ENCODE data around the gene ARF1.
"Not testable (repeated sequence)": the region's sequence is repeated elsewhere in the genome, so short reads cannot be mapped to it uniquely, and the experiment has no call there.

The ARF1 gene

GRCh38 chr1:228106800-228107054 is 24.2 kb downstream of the ARF1 start:
- Mint-ChIP-seq H3K27ac (no peak overlapping the region), H3K4me3 (no peak overlapping the region), H3K9me3 (no peaks in the 10 kb centered on the region), H3K27me3 (ENCODE audit: low read depth) (no peaks in the 10 kb centered on the region), H3K4me1 (ENCODE audit: low read depth) (peaks cover 17% of the 10 kb centered on the region), H3K36me3 (ENCODE audit: low read depth) (peaks cover 3% of the 10 kb centered on the region)

- Mint-ChIP-seq H3K27ac (no peak overlapping the region), H3K36me3 (ENCODE audit: low read depth) (peaks cover 3% of the 10 kb centered on the region), H3K27me3 (ENCODE audit: low read depth) (no peaks in the 10 kb centered on the region), H3K9me3 (no peaks in the 10 kb centered on the region), H3K4me1 (ENCODE audit: low read depth) (peaks cover 20% of the 10 kb centered on the region), H3K4me3 (peak overlapping the region; percentile 89)
Observed at GRCh38 chr1:228107636-228108035, 25.1 kb downstream of the ARF1 start.

DNA sequence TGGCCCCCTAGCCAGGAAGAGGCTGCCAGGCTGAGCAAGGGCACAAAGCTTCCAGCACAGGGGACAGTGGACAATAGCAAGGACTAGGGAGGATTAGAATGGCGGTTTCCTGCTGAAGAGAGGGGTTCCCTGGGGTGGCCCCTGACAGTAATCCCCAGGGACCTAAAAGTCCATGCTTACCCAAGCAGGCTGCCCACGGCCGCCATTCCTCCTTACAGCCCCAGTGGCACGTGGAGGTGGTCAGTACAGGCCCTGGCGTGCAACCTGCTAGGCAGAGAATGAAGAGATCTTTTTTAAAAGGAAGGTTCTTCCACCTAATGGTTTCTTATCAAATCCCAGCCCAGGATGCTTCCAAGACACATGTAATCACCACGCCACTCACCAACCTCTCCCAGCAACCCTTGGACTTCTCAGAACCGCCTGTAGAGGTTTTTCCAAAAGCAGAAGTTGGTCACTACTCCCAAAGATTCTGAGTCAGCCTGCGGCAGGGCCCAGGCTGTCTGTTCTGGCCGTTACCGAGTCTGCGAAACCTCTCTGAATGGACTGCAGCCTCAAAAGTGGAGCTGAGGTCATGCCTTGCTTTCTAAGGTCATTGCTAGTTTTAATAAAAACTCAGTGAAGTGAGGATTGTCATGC is 25.7 kb downstream of the ARF1 start:
- H3K4me1 Mint-ChIP-seq (ENCODE audit: low read depth), result peaks cover 20% of the 10 kb centered on the region
- peak overlapping the region; percentile 94 for H3K27ac Mint-ChIP-seq
- peak overlapping the region; percentile 89 for H3K4me3 Mint-ChIP-seq
- H3K27me3 Mint-ChIP-seq (ENCODE audit: low read depth), result no peaks in the 10 kb centered on the region
- H3K36me3 Mint-ChIP-seq (ENCODE audit: low read depth), result peaks cover 3% of the 10 kb centered on the region
- H3K9me3 Mint-ChIP-seq, result no peaks in the 10 kb centered on the region

DNA sequence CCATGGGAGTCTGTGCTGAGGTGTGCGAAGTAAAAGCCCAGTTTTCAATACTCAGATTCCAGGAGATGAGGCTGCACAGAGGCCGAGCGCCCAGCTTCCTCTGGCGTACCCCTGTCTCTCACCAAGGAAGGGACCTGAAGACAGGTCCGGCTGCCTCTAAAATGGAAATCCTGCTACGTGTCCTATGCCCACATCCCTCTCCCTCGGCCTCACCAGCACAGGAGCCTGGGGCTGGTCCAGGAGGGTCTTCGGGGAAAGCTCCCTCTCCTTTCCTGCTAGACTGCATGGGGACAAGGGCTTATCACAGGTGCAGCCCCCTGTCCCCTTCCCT is 26.2 kb downstream of the ARF1 start:
- H3K4me1 Mint-ChIP-seq (ENCODE audit: low read depth), result peaks cover 20% of the 10 kb centered on the region
- H3K9me3 Mint-ChIP-seq, result no peaks in the 10 kb centered on the region

DNA sequence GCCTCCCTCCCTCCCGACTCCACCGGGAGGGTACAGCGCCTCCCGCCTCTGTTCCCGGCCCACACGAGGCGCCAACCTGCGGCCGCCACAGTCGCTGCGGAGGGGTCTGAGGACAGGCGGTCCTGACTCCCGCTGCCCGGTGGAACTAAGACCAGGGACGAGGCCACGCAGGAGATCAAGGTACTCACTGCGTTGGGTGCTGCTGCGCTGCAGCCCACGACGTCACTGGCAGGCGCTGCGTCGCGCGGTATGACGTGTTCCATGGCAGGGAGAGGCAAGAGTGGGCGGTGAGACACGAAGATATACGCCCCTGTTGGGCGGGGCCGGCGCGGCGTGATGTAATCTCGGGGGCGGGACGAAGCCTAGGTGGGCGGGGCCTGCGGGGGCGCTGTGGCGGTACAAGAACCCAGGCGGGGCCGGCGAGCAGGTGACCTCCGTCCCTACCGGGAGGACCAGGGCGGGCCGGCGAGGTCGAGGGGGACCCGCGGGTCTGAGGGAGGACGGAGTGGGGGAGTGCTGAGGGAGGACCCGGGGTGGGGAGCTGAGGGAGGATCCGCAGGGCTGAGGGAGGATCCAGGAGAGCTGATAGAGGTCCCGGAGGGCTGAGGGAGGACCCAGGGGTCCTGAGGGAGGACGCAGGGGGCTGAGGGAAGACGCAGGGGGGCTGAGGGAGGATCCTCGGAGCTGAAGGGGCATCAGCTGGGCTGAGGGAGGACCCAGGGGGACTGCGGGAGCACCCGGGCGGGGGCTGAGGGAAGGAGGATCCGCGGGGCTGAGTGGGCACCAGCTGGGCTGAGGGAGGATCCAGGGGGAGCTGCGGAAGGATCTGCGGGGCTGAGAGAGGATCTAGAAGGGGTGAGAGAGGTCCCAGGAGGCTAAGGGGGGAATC is 26.8 kb downstream of the ARF1 start, which contains the start of gene MRPL55:
Gene MRPL55, minus strand, starts transcription at position 227 of the 889 bp plus-strand sequence. CDS start 1,039 bp downstream, outside the sequence.
- Mint-ChIP-seq H3K36me3 (ENCODE audit: low read depth) (peaks cover 2% of the 10 kb centered on the region), H3K27me3 (ENCODE audit: low read depth) (no peaks in the 10 kb centered on the region), H3K27ac (peak within 1 kb of the TSS; percentile 94), H3K9me3 (no peaks in the 10 kb centered on the region), H3K4me3 (peak within 1 kb of the TSS; percentile 89), H3K4me1 (ENCODE audit: low read depth) (peaks cover 16% of the 10 kb centered on the region)

More for the DNA sequence above, 26.2 kb downstream of the ARF1 start:
- H3K4me3 Mint-ChIP-seq, result peak overlapping the region; percentile 89
- peak overlapping the region; percentile 94 for H3K27ac Mint-ChIP-seq
- peaks cover 2% of the 10 kb centered on the region for H3K36me3 Mint-ChIP-seq (ENCODE audit: low read depth)
- H3K27me3 Mint-ChIP-seq (ENCODE audit: low read depth), result no peaks in the 10 kb centered on the region

GRCh38 chr1:228109962-228110488 is 27.5 kb downstream of the ARF1 start:
- H3K36me3 Mint-ChIP-seq (ENCODE audit: low read depth), result peaks cover 2% of the 10 kb centered on the region
- H3K4me1 Mint-ChIP-seq (ENCODE audit: low read depth), result peaks cover 13% of the 10 kb centered on the region
- no peaks in the 10 kb centered on the region for H3K9me3 Mint-ChIP-seq
- peak overlapping the region; percentile 89 for H3K4me3 Mint-ChIP-seq
- no peaks in the 10 kb centered on the region for H3K27me3 Mint-ChIP-seq (ENCODE audit: low read depth)
- H3K27ac Mint-ChIP-seq, result peak overlapping the region; percentile 94

GRCh38 chr1:228110556-228110955 is 28.0 kb downstream of the ARF1 start:
- Mint-ChIP-seq H3K4me3 (no peak overlapping the region), H3K36me3 (ENCODE audit: low read depth) (peaks cover 2% of the 10 kb centered on the region), H3K27me3 (ENCODE audit: low read depth) (no peaks in the 10 kb centered on the region), H3K4me1 (ENCODE audit: low read depth) (peaks cover 13% of the 10 kb centered on the region), H3K27ac (no peak overlapping the region), H3K9me3 (no peaks in the 10 kb centered on the region)

DNA sequence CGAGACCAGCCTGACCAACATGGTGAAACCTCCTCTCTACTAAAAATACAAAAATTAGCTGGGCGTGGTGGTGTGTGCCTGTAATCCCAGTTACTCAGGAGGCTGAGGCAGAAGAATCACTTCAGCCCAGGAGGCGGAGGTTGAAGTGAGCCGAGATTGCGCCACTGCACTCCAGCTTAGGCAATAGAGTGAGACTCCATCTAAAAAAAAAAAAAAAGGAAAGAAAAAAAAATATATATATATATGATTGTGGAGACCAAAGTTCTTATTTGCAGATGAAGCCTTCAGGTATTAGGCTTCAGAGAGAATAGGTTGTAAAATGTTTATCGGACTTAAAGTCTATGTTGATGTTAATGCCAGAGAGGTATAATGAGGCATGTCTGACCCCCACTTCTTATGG is 28.8 kb downstream of the ARF1 start:
- not testable (repeated sequence) for H3K27ac Mint-ChIP-seq; H3K4me3 Mint-ChIP-seq; H3K27me3 Mint-ChIP-seq (ENCODE audit: low read depth); H3K36me3 Mint-ChIP-seq (ENCODE audit: low read depth); H3K9me3 Mint-ChIP-seq
- peaks cover 13% of the 10 kb centered on the region for H3K4me1 Mint-ChIP-seq (ENCODE audit: low read depth)

- H3K36me3 Mint-ChIP-seq (ENCODE audit: low read depth), result peaks cover 2% of the 10 kb centered on the region
- H3K9me3 Mint-ChIP-seq, result peaks cover 3% of the 10 kb centered on the region
- H3K27me3 Mint-ChIP-seq (ENCODE audit: low read depth), result no peaks in the 10 kb centered on the region
- H3K27ac Mint-ChIP-seq, result no peak overlapping the region
- no peak overlapping the region for H3K4me3 Mint-ChIP-seq
- H3K4me1 Mint-ChIP-seq (ENCODE audit: low read depth), result peaks cover 13% of the 10 kb centered on the region
Observed at GRCh38 chr1:228112167-228112566, 29.7 kb downstream of the ARF1 start.

DNA sequence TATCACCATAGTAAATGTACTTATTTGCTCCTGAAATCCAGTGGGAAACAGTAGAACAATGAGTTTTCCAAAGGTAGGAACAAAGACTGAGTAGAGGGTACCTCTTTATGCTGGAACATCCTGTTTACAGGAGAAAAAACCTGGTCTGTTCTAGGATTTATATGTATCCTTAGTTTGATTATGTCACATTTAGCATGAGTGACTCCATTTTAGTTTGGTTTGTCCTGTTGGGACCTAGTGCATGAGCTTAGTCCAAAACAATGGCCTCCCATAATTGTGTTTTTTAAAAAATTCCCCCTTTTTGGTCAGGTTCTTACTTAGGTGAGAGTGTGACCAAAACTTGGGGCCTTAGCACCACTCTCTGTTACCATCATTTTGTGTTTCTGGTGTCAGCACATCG is 30.1 kb downstream of the ARF1 start:
- Mint-ChIP-seq H3K4me1 (ENCODE audit: low read depth) (peaks cover 13% of the 10 kb centered on the region), H3K4me3 (no peak overlapping the region), H3K36me3 (ENCODE audit: low read depth) (peaks cover 2% of the 10 kb centered on the region)

DNA sequence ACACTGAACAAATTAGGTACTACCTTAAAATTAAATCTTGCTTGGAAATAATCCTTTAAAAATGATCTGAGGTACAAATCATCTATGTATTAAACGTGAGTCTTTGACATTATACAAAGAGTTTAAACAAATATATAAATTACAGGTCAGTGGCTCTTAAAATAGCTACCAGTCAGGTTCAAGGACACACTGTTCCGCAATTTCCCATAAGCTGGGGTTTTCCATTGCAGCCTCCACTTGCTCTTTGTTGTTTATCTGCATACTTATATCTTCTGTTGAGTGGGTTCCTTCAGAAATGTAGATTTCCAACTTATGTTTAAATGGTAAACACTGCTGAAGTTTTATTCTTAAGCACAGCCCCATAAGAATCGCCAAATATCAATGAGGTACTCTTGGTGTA is 32.3 kb downstream of the ARF1 start:
- H3K9me3 Mint-ChIP-seq, result peaks cover 13% of the 10 kb centered on the region
- H3K27ac Mint-ChIP-seq, result no peak overlapping the region
- no peak overlapping the region for H3K4me3 Mint-ChIP-seq
- H3K36me3 Mint-ChIP-seq (ENCODE audit: low read depth), result peaks cover 5% of the 10 kb centered on the region
- H3K27me3 Mint-ChIP-seq (ENCODE audit: low read depth), result no peaks in the 10 kb centered on the region
- H3K4me1 Mint-ChIP-seq (ENCODE audit: low read depth), result peaks cover 7% of the 10 kb centered on the region

More for the DNA sequence above, 30.1 kb downstream of the ARF1 start:
- H3K9me3 Mint-ChIP-seq, result peaks cover 6% of the 10 kb centered on the region
- H3K27me3 Mint-ChIP-seq (ENCODE audit: low read depth), result no peaks in the 10 kb centered on the region
- H3K27ac Mint-ChIP-seq, result no peak overlapping the region

DNA sequence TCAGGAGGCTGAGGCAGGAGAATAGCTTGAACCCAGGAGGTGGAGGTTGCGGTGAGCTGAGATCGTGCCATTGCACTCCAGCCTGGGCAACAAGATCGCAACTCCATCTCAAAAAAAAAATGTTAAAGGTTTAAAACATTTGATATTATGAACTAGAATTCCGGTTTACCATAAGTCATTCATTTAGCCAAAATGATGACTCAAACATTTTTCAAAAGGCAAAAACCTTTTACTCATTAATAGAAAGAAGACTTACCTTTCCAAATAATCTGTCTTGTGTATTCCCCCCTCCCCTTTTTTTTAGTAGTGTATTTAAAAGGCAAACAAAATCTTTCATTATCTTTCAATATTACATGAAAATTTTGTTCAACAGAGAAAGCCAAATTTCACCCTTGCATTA is 34.8 kb downstream of the ARF1 start:
- Mint-ChIP-seq H3K9me3 (peaks cover 13% of the 10 kb centered on the region), H3K27me3 (ENCODE audit: low read depth) (peaks cover under 1% of the 10 kb centered on the region)

GRCh38 chr1:228118040-228118439 is 35.5 kb downstream of the ARF1 start:
- H3K27ac Mint-ChIP-seq, result no peak overlapping the region
- peaks cover 13% of the 10 kb centered on the region for H3K9me3 Mint-ChIP-seq
- peaks cover 5% of the 10 kb centered on the region for H3K36me3 Mint-ChIP-seq (ENCODE audit: low read depth)
- no peak overlapping the region for H3K4me3 Mint-ChIP-seq
- peaks cover 4% of the 10 kb centered on the region for H3K27me3 Mint-ChIP-seq (ENCODE audit: low read depth)
- peaks cover 3% of the 10 kb centered on the region for H3K4me1 Mint-ChIP-seq (ENCODE audit: low read depth)

More for the DNA sequence above, 34.8 kb downstream of the ARF1 start:
- Mint-ChIP-seq H3K27ac (no peak overlapping the region), H3K4me3 (no peak overlapping the region), H3K4me1 (ENCODE audit: low read depth) (peaks cover 3% of the 10 kb centered on the region), H3K36me3 (ENCODE audit: low read depth) (peaks cover 5% of the 10 kb centered on the region)

DNA sequence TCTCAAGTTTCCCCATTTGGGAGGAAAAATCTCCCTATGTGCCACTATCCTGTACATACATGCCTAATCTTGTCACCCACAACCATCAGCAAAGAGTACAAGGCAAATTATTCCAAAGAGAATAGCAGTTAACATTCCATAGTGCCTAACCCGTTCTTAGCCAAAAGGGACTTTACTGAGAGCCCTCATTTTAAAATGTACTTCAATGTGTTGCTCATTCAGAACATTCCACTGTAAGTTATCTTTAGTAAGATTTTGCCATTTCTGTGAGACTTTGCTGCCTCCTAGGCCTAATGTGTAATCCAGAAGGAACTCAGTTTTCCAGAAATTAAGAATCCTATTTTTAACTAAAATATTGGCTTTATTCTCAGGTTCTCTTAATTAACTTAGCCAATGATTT is 37.8 kb downstream of the ARF1 start:
- Mint-ChIP-seq H3K9me3 (peaks cover 13% of the 10 kb centered on the region), H3K4me1 (ENCODE audit: low read depth) (peaks cover 3% of the 10 kb centered on the region), H3K27me3 (ENCODE audit: low read depth) (peaks cover 4% of the 10 kb centered on the region), H3K27ac (no peak overlapping the region), H3K4me3 (no peak overlapping the region), H3K36me3 (ENCODE audit: low read depth) (peaks cover 5% of the 10 kb centered on the region)
